Astrocyte of the hippocampus (primary cell): ENCODE measurements around the gene NPHP1.
"Not testable (repeated sequence)": the region's sequence is repeated elsewhere in the genome, so short reads cannot be mapped to it uniquely, and the experiment has no call there.

ENCODE experiments used
- DNase-seq: peaks from one replicate; pipeline ENCODE4 v3.0.0; 2011; ENCODE audit warnings: low read depth, low spot score

NPHP1 gene

GRCh38 chr2:110104025-110104771, 100.6 kb downstream of the NPHP1 start:
- DNase-seq: peak; percentile 68

- no peak for DNase-seq
These were observed 101.5 kb downstream of the NPHP1 start for GRCh38 chr2:110103061-110103961.

DNA sequence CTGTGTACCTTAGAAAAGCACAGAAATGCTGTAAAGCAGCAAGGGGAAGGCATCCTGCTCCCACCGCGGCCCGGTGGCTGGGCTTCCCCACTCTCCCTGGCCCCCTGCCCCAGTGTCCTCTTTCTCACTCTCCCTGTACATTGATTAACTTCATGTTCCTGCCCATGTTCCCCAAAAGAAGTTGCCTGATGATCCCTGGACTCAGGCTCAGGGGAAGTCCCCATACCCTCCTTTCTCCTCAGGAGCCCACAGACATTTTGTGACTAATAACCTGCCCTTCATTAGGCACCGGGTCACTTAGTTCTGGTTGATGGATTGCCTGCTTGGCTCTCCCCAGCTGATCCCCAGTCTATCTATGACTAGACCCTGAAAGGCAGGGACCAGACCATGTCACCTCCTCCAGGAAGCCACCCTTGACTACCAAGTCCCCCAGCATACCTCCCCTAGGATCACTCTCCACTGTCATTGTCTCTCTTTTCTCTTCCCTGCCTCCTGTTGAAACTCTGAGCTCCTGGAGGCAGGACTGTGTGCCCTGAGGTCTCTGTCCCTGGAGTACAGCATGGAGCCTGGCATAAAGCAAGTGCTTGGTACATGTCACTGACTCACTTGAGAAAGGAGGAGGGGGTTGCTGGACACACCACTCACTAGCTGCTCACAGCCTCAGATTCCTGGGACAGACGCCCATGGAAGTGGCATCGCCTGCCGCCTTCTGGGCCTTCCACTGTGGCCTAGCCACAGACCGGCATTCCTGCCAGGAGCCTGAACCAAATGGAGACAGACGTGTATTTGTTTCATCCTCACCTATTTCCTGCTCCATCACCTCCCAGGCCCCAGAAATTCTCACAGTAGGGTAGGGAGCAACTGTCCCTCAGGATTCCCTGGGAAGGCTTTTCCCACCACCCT, 102.7 kb downstream of the NPHP1 start:
- peak; percentile 74 for DNase-seq

GRCh38 chr2:110101280-110101844, 103.5 kb downstream of the NPHP1 start:
- DNase-seq: peak; percentile 100

- DNase-seq: not testable (repeated sequence)
These were observed 103.9 kb downstream of the NPHP1 start for GRCh38 chr2:110100880-110101279.

DNA sequence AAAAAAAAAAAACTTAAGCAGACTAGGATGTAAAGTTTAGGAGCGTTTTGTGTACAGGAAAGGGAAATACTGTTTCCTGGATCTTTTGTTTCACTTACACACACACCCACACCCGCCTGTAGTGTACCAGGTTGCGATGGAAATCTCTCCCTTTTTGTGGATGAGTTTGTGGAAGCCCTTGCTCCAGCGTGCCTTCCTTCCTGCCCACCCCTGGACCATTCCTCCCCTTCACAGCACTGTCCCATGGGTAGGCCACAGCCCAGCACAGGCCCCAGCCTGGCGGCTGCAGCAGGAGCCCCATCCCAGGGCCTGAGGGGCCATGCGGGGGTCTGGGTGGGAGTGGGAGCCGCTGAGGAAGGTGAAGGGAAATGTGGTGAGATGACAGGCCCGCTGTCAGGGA, 104.3 kb downstream of the NPHP1 start:
- DNase-seq: no peak

GRCh38 chr2:110099471-110100225, 105.2 kb downstream of the NPHP1 start:
- no peak for DNase-seq

- DNase-seq: no peak
These were observed 105.8 kb downstream of the NPHP1 start for GRCh38 chr2:110099038-110099425.

- DNase-seq: no peak
These were observed 107.2 kb downstream of the NPHP1 start for GRCh38 chr2:110097506-110098220.

GRCh38 chr2:110095994-110096633, 108.7 kb downstream of the NPHP1 start:
- no peak for DNase-seq

DNA sequence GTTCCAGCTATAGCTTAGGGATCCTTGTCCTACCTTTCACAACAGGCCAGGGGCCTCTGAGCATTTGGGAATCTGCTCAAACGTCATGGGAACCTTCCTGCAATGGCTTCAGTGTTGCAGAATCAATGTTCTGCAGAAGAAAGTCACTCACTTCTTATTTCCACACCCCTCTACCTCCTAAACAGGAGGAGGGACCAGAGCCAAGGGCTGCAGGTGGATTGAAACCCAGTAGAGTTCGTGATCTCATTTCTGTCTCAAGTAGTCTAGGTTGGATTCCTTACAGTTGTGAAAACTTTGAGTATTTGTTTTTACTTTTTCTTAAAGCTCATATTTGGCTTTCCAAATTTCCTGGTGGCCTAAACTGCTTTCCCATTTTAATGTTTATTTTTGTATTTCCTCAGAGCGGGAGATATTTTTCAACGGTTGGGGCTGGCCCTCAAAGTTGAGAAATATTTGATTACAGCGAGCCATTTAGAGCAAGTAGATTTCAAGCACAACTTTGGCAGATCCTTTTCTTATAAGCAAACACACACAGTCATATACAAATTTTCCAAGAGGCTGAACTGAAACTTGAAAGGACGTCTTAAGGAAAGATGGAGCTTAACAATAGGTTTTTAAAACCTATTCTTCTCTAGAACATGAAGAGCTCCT, 109.8 kb downstream of the NPHP1 start:
- DNase-seq: not testable (repeated sequence)

DNA sequence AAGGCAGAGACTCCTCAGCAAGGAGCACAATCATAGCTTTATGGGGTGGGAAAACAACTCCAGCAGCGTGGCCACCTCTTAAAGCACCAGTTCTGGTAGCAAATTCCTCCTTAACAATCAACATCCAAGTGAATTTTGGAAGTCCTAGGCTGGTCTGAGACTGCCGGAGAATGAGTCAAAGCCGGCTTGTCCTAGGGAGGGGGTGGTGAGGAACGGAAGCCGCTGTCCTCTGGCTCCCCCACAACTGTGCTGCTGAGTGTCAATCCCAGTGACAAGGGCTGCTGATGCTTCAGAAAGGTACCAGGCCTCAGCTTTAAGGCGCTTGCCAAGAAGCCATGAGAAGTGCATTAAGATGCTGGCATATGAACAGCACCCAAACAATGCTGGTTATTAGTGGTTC, 110.9 kb downstream of the NPHP1 start:
- DNase-seq: not testable (repeated sequence)

DNA sequence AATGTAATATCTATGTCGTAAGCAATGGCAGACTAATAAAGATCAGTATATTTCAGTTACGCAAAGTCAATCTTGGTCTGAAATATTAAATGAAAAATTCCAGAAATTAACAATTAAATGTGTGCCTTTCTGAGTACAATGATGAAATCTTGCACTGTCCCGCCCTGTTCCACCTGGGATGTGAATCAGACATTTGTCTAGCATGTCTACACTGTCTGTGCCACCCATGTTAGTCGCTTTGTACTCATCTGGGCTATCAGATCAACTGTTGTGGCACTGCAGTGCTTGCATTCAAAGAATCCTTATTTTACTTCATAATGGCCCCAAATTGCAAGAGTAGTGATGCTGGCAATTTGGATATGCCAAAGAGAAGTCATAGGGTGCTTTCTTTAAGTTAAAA, 114.6 kb downstream of the NPHP1 start:
- DNase-seq: not testable (repeated sequence)

DNA sequence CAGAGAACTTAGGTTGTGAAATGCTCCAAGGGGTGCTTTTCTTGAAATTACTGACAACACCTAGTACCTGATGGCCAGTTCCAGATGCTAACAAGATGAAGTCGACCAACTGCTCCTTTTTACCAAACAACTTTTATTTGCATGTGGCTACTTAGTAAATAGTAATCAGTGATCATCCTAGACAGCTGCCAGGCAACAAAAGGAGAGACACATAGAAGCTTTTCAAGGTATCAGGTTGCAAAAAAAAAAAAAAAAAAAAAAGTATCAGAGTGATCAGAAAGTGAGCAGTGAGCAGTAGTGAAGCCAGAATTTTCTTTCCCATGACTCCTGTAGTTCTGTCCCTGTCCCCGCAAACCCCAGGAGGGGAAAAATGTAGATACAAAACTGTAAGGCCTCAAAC, 121.1 kb downstream of the NPHP1 start:
- not testable (repeated sequence) for DNase-seq

DNA sequence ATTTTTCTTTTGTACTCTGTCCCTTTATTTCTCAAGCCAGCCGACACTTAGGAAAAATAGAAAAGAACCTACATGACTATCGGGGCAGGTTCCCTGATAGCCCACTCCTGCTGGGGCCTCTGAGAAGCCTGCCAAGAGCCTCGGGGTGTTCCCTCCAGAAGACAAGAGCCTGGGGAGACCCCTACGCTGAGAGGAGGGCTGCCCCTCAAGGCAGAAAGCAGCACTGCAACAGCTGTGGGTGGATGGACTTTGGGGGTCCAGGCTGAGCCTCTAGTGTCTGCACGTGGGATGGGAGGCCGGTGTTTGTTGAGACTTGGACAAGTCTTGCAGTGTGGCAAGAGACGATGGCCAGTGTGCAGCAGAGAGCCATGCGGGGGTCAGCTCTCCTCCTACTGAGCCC, 121.7 kb downstream of the NPHP1 start:
- not testable (repeated sequence) for DNase-seq

DNA sequence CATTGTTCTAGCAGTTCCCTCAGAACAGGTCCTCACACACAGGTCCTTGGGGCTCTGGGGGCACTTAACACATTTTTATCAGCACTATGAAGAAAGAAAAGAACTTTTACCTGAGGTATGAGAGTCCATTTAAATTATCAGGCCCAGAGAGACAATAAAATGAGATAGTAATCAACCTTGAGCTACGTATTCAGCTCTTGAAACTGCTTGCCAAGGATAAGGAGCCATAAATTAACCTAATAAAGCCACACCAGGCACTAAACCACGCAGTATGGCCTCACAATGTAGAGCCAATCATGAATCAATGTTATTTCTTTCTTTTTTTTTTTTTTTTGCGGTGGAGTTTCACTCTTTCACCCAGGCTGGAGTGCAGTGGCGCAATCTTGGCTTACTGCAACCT, 126.7 kb downstream of the NPHP1 start:
- DNase-seq: not testable (repeated sequence)

GRCh38 chr2:110075896-110076295, 128.9 kb downstream of the NPHP1 start:
- not testable (repeated sequence) for DNase-seq
